HG03025 (cell line): Measurements from ENCODE around the gene ADD1.

ENCODE experiments used
- ATAC-seq: cut with Tn5 transposase; IDR thresholded peaks from one replicate; pipeline ENCODE4 v1.9.1; 2021; ENCODE audit warnings: mild to moderate bottlenecking, moderate library complexity; ENCODE audit not compliant: unreplicated experiment, low FRiP score

The ADD1 gene

DNA sequence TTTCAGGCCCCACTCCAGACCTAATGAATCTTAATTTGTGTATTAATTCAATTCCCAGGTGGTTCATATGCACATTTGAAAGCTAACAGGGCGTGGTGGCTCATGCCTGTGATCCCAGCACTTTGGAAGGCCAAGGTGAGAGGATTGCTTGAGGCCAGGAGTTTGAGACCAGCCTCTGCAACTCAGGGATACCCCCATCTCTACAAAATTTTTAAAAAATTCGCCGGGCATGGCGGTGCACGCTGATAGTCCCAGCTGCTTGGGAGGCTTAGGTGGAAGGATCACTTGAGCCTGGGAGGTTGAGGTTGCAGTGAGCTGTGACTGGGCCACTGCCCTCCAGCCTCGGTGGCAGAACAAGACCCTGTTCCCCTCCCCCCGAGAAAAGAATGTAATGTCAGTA is 31.2 kb downstream of the ADD1 start:
- no peak for ATAC-seq

DNA sequence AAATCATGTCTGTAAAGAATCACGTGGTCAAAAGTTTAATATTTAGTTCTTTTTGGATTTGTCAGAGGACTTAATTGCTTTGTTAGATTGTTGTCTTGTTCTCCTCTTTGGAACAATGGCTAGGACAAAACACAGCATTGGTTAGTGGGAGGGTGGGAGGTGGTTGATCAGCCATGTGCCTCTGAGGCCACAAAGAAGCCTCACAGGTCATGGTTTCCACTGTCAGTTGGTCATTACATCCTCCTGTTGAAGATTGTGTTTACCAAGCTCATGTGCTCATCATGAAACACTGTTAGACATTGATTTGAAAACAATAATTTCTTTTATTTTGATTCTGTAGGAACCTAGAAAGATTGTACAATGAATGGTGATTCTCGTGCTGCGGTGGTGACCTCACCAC is 31.9 kb downstream of the ADD1 start:
- ATAC-seq, result no peak

DNA sequence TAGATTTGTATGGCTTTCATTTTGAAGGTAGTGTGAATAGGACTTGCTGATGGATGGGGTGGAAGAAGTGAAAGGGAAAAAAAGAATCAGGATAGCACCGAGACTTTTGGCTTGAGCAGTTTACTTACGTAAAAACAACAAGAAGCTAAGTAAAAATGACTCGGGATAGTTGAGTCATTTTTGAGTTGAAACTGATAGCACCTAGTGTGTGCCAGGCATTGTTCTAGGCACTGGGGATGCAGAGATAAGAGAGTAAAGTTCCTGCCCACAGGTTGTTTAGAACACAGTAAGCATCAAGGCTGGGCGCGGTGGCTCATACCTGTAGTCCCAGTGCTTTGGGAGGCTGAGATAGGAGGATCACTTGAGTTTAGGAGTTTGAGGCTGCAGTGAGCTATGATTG is 34.7 kb downstream of the ADD1 start:
- no peak for ATAC-seq

DNA sequence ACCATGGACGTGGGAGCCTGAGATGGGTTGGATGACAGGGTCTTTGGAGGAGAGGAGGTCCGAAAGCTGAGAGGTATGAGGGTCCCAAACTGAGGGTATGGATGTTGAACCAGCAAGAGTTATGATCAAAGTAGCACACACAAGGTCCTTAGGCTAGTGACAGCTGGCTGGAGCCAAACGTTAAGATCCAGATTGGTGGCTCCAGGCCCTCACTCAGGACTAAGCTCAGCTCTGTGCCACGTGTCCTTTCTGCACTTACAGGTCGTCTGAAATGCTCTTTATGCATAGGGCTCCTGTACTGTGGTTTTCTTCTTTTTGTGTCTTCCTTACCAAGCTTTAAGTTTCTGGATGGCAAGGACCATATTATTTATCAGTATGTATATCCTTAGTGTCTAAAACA is 35.4 kb downstream of the ADD1 start:
- no peak for ATAC-seq

DNA sequence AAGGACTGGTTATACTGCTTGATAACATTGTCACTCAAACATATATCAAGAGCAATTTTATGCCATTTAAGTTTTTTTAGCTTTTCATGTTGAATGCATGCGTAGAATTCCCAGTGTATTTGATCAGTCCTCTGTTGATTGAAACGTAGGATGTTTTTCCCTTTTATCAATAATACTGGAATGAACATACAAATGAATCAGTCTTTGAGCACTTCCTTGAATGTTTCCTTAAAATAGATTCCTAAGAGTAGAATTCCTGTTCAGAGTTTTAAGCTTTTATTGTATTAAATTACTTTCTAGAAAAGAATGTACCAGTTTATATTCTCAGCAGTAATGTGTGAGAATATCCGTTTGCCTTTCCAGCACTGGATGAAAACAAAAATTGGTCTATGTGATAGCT is 37.8 kb downstream of the ADD1 start:
- no peak for ATAC-seq

DNA sequence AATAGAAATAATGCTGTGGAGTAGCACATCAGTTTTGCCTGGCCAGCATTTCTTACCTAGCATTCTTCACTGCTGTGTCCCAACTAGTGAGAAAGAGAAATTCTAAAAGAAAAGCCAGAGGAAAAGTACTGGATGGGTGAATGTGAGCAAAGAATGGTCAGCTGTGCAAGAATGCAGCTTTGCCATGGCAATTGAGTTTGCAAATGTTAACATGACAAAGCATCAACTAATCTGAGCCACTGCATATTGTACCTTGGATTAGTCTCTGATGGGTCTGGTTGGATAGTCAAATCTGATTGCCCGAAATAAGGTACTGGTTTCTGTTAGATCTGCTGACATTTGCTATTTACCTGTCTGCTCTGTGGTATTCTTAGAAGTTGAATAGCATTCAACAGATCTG is 38.7 kb downstream of the ADD1 start:
- ATAC-seq, result no peak

DNA sequence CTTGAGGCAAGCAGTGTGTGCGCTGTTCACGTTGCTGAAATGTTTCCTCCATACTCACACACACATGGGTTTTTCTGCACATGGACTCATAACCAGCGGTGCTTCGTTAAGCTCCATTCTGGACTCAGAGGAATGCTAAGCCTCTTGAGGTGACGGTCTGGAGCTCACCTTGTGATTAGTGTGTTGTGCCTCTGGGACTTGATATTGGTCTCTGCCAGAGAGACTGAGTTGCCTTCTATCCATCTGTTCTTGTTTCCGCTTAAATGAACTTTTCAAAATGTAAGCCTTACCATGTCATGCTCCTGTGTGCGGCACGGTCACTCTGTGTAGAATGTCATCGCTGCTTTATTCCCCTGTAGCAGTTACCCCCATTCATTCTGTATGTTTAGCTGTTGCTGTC is 42.5 kb downstream of the ADD1 start:
- no peak for ATAC-seq

DNA sequence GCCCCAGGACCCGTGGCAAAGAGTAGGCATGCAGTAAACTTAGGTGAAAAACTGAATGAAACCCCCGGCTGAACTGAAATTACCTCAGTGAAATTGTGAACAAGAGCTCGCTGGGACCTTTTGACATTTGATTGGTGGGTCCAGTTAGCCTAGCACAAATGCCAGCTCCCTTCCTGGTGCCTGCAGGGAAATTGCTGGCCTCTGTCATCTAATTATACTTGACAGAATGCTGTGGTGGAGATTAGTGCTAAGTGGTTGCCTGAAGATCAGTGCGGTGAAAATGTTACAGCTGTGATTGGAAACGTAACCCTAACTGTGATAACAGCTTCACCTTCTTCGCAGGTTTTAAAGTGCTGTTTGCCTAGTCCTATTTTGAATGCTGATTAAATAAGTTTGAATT is 43.0 kb downstream of the ADD1 start:
- ATAC-seq, result no peak

DNA sequence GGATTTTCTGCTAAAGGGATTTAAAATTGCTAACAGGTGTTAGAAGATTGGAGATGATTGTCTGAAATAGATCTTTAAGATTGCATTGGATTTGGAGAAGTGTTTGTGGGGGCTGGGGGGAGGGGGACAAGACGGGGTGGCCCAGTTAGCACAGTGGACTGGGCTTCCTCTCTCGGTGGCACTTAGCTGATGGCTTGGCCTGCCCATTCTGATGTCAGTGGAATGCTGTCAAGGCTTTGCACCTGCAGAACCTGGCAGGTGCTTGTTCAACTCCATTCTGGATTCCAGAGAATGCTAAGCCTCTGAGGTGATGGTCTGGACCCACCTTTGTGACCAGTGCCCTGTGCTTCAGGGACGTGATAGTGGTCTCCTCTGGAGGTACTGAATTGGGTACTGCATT is 43.7 kb downstream of the ADD1 start:
- no peak for ATAC-seq

DNA sequence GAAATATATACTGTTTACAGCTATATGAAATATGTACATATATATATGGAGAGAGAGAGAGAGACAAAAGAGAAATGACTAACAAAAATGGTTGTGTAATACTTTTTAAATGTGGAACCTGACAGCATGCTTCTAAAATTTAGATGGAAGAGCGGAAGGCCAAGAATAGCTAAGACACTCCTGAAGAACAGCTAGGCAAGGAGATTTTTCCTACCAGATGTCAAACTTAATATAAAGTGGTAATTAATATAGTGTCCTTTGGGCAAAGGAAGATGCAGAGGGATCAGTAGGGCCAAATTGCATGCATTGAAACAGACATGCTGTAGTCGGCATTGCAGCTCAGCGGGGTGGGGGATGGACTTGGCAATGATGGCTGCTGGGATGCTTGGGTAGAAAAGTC is 45.2 kb downstream of the ADD1 start:
- no peak for ATAC-seq

DNA sequence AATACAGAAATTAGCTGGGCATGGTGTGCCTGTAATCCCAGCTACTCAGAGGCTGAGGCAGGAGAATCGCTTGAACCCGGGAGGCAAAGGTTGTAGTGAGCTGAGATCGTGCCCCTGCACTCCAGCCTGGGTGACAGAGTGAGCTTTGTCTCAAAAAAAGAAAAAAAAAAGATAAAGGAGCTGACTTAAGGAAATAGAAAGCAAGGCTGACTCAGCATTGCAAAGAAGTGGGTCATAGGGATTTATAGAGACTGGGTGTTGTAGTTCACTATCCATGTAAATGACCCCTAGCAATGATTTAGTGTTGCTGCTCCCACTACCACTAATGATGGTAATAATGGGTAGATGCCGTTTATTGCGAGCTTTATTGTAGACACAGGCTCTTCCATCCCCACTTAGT is 47.6 kb downstream of the ADD1 start:
- ATAC-seq, result no peak

DNA sequence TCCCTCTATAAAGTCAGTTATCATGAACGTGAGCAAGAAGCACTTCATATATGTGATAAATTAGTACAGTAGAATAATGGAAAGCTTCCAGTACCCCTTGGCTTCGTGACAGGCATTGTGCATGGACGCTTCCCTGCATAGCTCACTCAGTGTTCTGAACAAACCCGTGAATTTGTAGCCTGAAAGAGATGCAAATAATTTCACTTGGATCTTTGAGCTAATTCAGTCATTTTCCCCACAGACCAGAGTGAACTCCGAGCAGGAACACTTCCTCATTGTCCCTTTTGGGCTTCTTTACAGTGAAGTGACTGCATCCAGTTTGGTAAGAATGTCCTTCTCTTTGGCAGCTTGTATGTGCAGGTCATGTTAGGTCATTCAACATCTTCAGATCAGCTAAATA is 50.1 kb downstream of the ADD1 start:
- no peak for ATAC-seq

DNA sequence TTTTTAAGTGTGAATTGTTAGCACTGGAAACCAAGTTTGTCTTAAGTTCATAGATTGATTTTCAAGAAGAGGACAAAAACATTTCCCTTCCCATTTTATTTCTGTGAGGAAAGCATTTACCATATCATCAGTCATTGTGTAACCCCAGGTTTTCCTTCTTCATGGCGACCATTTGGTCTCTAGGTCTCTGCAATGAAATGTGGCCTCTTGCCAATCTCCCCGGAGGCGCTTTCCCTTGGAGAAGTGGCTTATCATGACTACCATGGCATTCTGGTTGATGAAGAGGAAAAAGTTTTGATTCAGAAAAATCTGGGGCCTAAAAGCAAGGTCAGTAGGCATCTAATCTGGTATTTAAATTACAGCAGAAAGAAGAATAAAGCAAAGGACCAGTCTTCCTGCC is 54.4 kb downstream of the ADD1 start:
- no peak for ATAC-seq

DNA sequence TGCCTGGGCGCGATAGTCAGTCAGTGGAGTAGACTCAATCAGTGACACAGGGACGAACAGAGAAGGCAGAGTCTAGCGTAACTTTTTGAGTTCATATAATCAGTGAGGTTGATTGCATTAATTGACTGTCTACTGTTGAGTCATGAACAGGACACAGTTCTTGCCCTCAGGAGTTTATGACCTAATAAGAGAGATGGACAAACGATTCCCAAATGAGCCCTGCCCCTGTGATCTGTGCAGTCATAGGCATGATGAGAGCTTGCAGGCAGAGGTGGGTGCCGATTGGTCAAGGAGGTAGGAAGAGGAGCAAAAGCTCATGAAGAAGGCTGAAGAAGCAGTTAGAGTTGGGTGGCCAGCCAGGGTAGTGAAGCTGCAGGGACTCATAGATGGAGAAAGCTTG is 57.1 kb downstream of the ADD1 start:
- no peak for ATAC-seq

DNA sequence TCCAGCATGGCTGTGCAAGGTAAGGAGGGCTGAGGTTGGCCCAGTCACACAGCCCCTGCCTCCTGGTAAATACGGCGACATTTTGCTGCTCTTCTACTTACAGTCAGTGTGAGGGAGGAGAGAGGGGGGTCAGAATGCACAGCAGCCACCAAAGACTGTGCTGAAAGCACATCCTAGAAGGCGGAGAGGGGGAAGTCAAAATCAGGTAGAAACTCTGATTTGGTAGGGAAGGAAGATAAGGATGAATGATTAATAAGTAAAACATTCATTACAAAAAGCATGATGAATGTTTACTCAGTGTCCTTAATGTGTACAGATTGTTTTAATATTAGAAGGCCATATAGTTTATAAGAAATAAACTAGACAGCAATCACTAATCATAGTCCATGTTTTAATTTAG is 57.5 kb downstream of the ADD1 start:
- no peak for ATAC-seq

DNA sequence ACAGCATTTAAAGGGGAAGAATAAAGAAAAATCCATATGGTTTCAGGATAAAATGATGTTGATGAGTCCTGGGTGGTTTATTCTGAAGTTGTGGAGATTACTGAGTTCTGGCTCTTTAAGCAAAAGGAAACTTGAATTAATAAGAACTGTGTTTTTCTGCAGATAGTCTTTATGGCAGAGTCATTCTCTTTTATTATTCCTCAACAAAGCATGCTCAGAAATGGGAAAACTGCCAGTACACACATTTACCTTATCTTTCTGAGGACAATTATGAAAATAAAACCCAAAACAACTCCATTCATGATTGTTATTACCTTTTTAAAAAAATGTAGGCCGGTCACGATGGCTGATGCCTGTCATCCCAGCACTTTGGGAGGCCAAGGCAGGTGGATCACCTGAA is 58.5 kb downstream of the ADD1 start:
- ATAC-seq, result no peak

DNA sequence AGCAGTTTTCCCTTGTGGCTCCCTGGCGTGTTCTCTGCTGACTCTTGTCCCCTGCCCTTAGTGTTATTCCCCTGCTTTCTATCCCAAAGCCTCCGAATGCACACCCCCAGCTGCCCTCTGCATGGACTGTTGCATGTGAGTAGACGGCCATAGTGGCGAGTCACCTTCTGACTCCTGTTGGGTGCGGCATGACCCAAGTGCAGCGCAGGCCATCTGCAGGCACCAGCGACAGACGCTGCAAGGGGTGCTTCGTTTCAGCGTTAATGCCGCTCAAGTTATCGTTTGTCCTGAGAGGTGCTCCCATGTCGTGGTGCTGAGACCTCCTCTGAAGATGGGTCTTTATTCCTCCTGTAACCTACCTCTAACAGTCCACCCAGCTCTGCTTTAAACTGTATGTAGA is 61.9 kb downstream of the ADD1 start:
- ATAC-seq, result no peak

DNA sequence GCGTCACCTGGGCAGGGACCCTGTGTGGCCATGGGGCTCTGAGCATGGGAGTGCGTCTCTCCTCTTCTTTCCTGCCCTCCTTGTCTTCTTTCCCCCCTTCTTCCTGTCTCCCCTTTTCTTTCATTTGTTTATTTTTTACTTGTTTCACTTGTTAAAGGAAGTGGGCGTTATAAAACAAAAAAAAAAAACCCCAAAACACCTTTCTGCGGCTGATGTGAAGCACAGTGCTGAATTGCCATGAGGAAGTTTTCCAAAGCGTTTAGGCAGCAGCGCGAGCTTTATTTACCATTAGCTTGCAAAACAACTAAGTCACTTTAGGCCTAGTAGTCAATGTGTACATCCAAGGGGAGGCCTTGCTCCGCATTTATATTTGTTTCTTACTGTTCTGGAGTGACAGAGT is 62.6 kb downstream of the ADD1 start:
- no peak for ATAC-seq

DNA sequence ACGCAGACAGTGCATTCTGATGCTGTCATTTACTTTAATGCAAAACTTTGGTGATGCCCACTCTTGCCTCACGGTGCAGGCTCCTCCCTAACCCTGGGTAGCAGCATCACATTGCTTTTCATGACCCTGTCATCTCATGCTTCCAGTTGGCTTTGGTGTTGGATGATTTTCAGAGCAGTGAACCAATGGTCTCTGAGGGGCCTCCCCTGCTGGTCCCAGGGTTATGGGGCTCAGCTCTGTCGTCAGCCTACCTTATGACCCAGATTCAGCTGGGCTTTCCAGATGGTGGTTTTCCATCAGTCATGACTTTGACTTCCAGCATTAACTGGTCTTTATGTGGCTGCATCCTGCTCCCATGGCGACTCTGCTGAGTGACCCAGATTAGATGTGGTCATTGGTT is 63.6 kb downstream of the ADD1 start:
- no peak for ATAC-seq

DNA sequence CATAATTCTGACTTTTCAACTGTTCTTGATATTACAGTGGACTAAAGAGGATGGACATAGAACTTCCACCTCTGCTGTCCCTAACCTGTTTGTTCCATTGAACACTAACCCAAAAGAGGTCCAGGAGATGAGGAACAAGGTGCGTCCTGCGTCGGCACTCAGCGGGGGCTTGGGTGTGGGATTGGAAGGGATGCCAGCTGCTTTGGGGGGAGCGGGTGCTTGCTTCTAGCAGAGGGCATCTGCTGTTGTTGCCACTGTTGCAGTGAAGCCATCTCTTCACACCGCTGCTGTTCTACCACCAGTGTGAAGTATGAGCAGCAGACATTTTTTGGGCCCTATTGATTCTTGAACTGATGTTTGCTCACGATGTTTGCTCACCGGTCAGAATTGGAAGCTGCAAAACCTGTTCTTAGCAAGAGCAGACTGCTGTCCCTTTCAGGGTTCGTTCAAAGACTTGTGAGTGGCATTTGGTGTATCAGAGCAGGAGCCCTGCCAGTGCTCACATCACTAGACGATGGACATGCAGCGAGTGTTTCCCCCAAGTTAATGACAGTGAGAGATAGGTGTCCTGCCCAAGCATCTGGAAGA is 64.2 kb downstream of the ADD1 start:
- no peak for ATAC-seq

DNA sequence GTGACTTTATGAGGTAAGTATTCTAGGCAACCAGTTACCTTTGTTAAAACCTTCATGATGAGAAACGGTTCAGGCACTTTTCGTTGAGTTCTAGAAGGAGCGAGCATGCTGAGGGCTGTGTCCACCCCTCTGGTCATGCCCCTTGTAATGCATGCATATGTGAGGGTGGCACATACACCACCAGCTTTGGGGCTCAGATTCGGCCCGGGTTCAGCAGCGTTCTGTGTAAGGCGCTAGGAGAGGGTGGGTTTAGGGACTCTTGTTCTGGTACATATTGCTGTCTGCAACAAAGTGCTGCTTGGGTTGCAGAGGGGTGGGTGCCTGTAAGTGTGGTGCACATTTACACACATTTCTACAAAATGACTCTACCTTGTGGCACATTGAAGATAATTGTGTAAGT is 65.0 kb downstream of the ADD1 start:
- no peak for ATAC-seq

DNA sequence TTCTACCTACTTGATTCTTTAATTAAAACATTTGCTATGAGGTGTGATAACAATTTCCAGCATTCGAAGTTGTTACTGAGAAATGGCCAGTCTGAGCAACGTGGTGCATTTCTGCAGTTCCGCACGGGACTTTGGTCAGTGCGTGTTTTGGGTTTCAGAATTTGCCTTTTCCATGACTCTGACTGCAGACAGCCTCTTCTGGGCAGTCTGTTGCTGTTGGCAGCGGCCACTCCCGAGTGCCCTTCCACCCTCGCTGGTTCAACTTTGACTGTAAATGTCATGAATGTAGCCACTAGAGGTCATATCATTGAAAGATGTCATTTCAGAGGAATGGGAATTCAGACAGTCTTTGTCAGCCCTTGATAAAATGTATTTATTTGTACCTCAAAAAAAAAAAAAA is 65.9 kb downstream of the ADD1 start:
- ATAC-seq, result no peak

DNA sequence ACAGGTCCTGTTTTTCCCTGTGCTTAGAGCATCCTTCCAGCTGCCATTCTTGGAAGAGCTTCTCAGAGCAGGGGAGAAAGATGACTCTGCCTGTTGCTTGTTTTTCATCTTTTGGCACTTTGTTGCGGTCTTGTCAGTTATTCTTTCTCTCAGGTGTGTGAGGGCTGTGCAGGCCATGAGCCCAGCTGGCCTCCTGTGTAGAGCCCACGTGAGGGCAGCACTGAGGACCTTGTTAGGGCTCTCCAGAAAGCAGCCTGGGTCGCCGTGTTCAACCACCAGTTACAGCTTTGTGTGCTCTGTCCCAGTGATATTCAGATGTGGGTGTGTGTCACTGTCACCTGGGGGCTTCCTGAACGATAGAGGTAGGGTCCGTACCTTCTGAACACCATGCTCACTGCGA is 66.8 kb downstream of the ADD1 start:
- no peak for ATAC-seq
